DMS 273 (cell line): ENCODE results near the gene PMVK.

Experiments used
- DNase-seq: peaks from one replicate; lab custom pipeline; 2025; ENCODE audit not compliant: unreplicated experiment; lab: John Stamatoyannopoulos, UW

The PMVK gene

DNA sequence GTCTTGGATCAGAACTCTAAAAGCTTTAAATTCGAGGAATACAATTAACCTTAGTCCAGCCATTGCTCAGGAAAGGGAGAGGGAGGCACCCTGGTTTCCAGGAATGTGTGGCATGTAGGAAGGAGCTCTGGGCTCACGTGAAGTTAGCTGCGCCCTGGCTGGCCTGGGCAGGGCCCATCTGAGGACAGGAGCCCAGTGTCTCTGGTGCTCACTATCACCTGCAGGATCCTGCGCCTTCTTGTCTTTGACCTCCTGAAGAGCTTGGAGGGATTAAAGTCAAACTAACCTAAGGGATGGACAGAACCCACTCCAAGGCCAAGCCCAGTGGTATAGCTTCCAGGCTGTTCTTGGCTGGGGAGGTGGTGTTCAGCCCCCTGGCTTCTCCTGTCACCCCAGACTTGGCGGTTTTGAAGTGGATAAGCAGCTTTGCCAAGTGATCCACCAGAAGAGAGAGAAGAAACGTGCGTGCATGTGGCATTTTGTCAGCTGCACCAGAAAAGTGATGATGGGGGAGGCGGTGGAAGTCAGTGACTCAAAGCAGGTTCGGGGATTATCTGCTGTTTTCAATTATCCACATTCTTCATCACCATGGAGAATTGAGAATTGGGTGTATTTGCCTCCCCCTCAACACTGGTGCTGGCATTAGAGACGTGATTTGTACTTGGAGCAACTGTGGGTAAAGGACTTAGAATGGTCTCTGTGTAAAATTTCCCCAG is 54.5 kb downstream of the PMVK start:
- DNase-seq = no peak

DNA sequence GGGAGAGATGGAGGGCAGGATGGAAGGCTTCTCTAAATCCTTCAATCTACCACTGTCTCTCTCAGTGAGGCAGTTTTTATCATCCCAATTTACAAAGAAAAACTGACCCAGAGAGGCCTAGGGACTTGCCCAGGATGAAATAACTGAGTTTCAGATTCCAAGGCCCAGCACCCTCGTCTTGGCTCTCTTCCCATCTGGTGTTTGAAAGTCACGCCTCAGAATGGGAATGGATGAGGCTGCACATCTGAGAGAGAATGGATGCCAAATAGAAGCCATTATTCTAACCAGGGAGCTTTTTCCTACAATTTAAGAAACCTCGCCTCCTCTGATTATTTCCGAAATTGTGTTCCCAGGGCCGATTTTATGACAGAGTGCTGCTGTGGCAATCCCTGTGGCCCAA is 55.8 kb downstream of the PMVK start:
- DNase-seq = no peak

DNA sequence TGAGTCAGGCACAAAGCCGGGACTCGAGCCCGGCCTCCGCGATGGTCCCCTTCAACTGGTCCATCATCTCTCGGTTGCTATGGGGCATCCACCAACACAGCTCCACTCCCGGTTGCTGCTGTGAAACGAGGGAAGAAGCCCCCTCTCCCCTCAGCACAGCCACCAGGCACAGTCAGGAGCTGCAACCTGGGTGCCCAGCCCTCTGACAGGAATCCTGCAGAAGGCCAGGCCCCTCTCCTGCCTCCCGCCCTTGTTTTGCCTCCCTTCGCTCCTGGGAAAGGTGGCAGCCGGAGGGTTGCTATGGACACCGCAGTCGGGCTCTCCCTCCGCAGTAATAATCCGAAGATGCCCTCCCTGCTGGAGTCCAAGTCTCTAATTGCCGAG is 57.5 kb downstream of the PMVK start:
- DNase-seq = peak; percentile 35

DNA sequence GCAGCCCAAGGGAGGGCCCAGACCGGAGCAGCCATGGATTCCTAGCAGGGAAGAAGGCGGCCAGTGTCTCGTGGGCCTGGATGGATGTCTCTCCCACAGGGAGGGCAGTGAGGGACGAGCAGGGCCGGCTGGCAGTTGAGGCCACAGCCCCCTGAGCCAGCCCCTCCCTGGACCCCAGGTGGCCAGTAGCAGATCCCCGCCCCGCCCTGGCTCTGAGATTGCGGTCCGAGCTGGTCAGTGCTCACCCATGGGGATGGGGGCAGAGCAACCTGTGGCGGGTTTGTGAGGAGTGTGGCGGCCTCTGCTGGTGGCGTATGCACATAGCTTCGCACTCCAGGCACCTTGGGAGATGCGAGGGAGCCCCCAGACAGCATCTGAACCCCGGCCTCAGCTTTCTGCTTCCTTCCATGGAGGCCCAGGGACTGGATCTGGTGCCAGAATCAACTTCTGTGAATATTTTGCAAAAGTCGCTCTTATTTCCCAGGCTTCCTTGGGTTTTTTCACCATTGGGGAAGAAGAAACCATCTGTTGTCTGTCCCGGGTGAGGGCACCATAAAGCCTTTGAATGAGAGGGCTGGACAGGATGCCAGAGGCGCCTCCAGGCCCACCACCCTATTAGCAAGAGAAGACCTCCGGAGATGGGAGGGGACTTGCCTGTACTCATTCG is 58.0 kb downstream of the PMVK start:
- peak; percentile 84 for DNase-seq

DNA sequence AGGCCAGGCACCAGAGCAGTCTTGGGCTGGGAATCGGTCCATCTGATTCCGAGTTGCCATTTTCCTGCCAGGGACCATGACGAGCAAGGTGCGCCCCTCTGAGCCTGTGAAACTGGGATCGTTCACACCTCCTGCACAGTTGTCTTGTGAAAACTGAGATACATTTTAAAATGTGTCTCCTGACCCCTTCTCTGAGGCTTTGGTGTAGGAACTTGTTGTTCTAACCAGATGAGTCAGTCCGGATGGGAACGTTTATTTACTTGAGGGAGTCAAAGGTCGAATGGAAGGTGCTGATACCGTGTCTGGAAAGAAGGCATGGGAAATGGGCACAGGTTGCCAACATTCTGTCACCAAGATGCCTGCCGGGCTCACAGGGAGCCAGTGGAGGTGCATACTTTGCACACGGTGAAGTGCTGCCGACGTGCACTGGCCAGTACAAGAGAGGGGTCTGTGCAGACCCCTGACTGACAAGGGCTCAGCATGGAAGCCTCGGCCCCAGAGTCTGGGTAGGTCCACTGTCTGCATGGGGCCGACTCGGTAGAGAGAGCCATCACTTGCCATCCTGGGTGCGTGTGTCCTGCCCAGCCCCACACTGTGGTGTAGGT is 59.0 kb downstream of the PMVK start:
- DNase-seq = no peak

DNA sequence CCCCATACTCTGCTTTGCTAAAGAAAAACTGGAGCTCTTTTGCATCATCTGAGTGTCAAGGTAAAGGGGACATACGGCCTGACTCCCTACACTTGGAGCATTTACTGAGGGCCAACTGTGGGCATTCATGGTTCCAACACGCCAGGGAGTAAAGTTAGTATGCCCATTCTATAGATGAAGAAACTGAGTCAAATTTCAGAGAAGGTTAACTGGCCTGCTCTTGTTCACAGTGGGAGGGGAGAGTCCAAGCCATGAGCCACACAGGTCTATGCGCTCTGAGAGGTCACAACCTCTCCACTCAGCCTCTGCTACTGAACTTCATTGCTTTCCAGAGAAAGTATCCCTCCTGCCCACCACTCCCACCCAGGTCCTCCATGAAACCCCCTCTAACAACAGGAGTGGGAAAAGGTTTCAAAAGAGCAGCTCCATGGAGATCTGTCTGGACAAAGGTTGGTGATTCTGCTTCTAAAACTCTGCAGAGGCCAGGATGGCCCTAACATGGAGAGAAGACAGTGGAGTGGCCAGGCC is 59.6 kb downstream of the PMVK start:
- no peak for DNase-seq
